GM12878 (cell line): ENCODE data around the gene CD7.

Experiments
- CREM ChIP-seq: IDR thresholded peaks from 2 replicates; pipeline ENCODE4 v1.6.1; 2014; ENCODE audit warnings: antibody characterized with exemption, low read depth
- POLR2AphosphoS5 ChIP-seq: IDR thresholded peaks from 2 replicates; pipeline ENCODE4 v1.6.1; 2011; ENCODE audit warnings: mild to moderate bottlenecking, low read length, inconsistent platforms
- PRDM15 ChIP-seq: fragments of 450-650 bp; formaldehyde crosslinking; IDR thresholded peaks from 2 replicates; pipeline ENCODE4 v1.4.0; 2020; ENCODE audit warnings: mild to moderate bottlenecking, moderate library complexity
- TAF1 ChIP-seq: IDR thresholded peaks from 2 replicates; pipeline ENCODE4 v1.6.1; 2011; ENCODE audit warnings: mild to moderate bottlenecking, low read depth, low read length, borderline replicate concordance
- TF ChIP-seq, protein P1 (sequence below), 3 experiments: IDR thresholded peaks in 2 of 3; conservative IDR thresholded peaks in 1 of 3; 2 replicates each; pipeline ENCODE4 v1.5.1; 2011; ENCODE audit warnings: low read depth in 3 of 3, low read length in 3 of 3, mild to moderate bottlenecking in 3 of 3, control low read depth in 2 of 3, moderate library complexity in 2 of 3, inconsistent platforms in 1 of 3, mixed read lengths in 1 of 3; ENCODE audit not compliant: control insufficient read depth in 2 of 3, insufficient read depth in 1 of 3; ENCODE audit errors: extremely low read depth in 1 of 3
- TF ChIP-seq, protein P2 (sequence below): fragments of 450-650 bp; IDR thresholded peaks from 2 replicates; pipeline ENCODE4 v1.6.1; 2014; ENCODE audit warnings: mild to moderate bottlenecking

DNA sequence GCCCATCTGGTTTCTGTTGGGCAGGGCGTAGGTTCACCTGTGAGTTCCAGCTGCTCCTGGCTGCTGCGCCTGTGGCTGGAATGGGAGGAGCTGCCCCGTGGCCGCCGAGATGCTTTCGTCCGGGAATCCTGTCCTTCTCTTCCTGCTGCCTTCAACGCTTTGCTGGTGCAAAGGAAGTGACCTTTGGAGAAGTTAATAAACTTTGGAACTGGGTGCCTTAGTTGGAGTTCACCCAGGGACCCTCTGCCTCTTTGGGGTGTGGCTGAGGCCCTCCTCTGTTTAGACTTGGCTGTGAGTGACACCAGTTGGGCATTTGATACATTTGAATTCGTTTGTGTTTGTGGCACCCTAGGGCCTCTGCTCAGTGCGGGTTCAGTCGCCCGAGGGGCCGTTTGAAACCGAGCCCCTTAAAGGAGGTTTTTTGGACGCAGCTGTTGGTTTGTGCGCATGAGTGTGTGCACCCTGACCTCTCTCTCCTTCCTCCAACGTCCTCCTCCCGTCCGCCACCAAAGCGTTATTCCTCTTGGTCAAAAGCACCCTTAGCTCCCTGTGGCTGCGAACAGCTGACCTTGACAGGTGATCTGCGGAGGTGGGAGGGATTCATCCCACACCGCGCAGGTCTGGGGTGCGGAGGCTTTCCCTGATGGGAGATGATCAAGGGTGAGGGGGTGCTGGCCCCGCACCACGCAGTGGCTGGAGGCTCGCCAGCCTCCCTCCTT, 25.1 kb upstream of the CD7 start:
- TF ChIP-seq POLR2AphosphoS5: no peak
- TF ChIP-seq, protein P1, sequence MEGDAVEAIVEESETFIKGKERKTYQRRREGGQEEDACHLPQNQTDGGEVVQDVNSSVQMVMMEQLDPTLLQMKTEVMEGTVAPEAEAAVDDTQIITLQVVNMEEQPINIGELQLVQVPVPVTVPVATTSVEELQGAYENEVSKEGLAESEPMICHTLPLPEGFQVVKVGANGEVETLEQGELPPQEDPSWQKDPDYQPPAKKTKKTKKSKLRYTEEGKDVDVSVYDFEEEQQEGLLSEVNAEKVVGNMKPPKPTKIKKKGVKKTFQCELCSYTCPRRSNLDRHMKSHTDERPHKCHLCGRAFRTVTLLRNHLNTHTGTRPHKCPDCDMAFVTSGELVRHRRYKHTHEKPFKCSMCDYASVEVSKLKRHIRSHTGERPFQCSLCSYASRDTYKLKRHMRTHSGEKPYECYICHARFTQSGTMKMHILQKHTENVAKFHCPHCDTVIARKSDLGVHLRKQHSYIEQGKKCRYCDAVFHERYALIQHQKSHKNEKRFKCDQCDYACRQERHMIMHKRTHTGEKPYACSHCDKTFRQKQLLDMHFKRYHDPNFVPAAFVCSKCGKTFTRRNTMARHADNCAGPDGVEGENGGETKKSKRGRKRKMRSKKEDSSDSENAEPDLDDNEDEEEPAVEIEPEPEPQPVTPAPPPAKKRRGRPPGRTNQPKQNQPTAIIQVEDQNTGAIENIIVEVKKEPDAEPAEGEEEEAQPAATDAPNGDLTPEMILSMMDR (IDR thresholded peaks at IDR 0.05 in 2 of 3, conservative IDR thresholded peaks at IDR 0.05 in 1 of 3; ENCODE audit: control insufficient read depth in 2 of 3, extremely low read depth in 1 of 3, insufficient read depth in 1 of 3, low read depth in 3 of 3, low read length in 3 of 3): no peak
- TF ChIP-seq CREM: no peak
- no peak for TF ChIP-seq TAF1
- no peak for TF ChIP-seq PRDM15 (CRISPR knock-in tag)
- TF ChIP-seq, protein P2, sequence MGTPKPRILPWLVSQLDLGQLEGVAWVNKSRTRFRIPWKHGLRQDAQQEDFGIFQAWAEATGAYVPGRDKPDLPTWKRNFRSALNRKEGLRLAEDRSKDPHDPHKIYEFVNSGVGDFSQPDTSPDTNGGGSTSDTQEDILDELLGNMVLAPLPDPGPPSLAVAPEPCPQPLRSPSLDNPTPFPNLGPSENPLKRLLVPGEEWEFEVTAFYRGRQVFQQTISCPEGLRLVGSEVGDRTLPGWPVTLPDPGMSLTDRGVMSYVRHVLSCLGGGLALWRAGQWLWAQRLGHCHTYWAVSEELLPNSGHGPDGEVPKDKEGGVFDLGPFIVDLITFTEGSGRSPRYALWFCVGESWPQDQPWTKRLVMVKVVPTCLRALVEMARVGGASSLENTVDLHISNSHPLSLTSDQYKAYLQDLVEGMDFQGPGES: no peak
